C4-2B (cell line): ENCODE data around the gene RFC1.

Source experiments
- CTCF ChIP-seq: fragments of 450-650 bp; conservative IDR thresholded peaks from 2 replicates; pipeline ENCODE4 v1.5.1; 2017; ENCODE audit warnings: mild to moderate bottlenecking
- ZFX ChIP-seq: fragments of 450-650 bp; IDR thresholded peaks from 2 replicates; pipeline ENCODE4 v1.6.1; 2017

DNA sequence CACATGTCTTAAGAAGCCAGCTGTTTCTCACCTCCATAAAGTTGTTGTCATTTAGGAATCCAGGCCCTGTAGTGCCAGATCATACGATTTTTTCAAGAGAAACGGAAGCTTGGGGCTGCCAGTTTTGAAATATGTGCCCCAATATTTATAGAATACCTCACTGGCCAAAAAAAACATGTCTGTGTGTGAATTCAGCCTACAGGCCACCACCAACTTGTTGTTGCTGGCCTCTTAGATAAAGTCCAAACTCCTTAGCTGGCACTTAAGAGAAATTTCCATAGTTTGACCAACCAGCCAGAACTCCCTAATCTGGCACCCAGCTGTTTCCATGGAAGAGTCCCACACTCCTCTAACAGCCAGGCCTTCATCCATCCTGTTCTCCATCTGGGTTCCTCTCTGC lies 109.7 kb downstream of the RFC1 start:
- no peak for TF ChIP-seq CTCF
- no peak for TF ChIP-seq ZFX
